Uterus (tissue), 2 donors: ENCODE data around the gene ST6GALNAC2.

Experiments
- POLR2A ChIP-seq, 2 donors: fragments of 450-650 bp; IDR thresholded peaks; one replicate each; pipeline ENCODE4 v1.6.1; 2016; ENCODE audit warnings: antibody characterized with exemption in 2 of 2, mild to moderate bottlenecking in 1 of 2, moderate library complexity in 1 of 2
- TF ChIP-seq, protein P1 (sequence below), 4 experiments: fragments of 200-600 bp in 2 of 4; fragments of 450-650 bp in 2 of 4; sonication (generic) in 2 of 4; IDR thresholded peaks; one replicate each; pipeline ENCODE4 v1.5.1; 2016 to 2019; ENCODE audit warnings: antibody characterized with exemption in 4 of 4, mild to moderate bottlenecking in 2 of 4, moderate library complexity in 1 of 4

DNA sequence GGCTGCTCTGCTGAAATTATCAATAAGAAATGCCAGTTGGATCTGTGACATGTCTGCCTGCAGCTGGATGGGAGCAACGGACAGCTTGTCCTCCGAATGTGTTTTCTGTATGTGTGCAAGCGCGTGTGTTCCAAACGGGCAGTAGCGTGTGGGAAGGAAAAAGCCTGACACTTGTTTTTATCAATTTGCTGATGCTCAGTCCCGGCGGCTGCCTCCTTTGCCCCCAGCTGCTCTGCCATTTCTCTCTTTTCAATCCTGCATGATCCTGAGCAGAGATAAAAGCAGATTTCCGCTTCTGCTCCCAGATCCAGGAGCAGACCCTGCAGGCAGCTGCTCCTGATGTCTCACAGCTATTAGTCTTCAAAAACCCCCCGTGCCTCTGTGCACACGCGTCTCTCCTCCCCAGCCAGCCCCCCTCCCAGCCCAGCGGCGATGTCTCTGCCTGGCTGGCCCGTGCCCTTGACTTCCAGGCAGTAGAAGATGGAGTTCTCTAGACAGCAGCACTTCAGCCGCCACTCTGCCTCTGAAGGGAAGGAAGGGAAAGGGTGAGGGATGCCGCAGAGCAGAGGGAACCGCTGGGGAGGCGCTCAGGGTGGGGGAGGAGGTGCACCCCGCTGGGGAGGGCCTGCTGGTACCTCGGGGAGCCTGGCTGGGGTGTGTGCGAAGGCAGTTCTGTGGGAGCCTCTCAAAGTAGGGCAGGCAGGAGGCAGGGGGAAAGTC, 41.7 kb downstream of the ST6GALNAC2 start:
- TF ChIP-seq, protein P1, sequence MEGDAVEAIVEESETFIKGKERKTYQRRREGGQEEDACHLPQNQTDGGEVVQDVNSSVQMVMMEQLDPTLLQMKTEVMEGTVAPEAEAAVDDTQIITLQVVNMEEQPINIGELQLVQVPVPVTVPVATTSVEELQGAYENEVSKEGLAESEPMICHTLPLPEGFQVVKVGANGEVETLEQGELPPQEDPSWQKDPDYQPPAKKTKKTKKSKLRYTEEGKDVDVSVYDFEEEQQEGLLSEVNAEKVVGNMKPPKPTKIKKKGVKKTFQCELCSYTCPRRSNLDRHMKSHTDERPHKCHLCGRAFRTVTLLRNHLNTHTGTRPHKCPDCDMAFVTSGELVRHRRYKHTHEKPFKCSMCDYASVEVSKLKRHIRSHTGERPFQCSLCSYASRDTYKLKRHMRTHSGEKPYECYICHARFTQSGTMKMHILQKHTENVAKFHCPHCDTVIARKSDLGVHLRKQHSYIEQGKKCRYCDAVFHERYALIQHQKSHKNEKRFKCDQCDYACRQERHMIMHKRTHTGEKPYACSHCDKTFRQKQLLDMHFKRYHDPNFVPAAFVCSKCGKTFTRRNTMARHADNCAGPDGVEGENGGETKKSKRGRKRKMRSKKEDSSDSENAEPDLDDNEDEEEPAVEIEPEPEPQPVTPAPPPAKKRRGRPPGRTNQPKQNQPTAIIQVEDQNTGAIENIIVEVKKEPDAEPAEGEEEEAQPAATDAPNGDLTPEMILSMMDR (IDR thresholded peaks at IDR 0.05), result no peak
- TF ChIP-seq POLR2A (IDR thresholded peaks at IDR 0.05), result no peak
